Mesenchymal stem cell (in vitro differentiated cells and primary cell): ENCODE data around the gene HTT.

Source experiments
- DNase-seq: peaks from one replicate; pipeline ENCODE4 v3.0.0-alpha.2; 2013
- H2AFZ ChIP-seq: one replicate; pipeline ENCODE4 v1.6.1; 2013; ENCODE audit warnings: low read depth, mild to moderate bottlenecking, control low read depth, inconsistent platforms, low read length, moderate library complexity
- H2AK5ac ChIP-seq: 2 replicates; pipeline ENCODE4 v1.6.1; 2013; ENCODE audit warnings: low read length, moderate library complexity, mild to moderate bottlenecking, inconsistent platforms; ENCODE audit not compliant: severe bottlenecking
- H2BK120ac ChIP-seq: one replicate; pipeline ENCODE4 v1.6.1; 2013; ENCODE audit warnings: low read depth, mild to moderate bottlenecking, inconsistent platforms, low read length, moderate library complexity
- H2BK12ac ChIP-seq, 2 experiments: one replicate each; pipeline ENCODE4 v1.6.1; 2013; ENCODE audit warnings: inconsistent platforms in 2 of 2, low read length in 2 of 2, mild to moderate bottlenecking in 2 of 2, moderate library complexity in 2 of 2, control low read depth in 1 of 2
- H2BK15ac ChIP-seq: one replicate; pipeline ENCODE4 v1.6.1; 2013; ENCODE audit warnings: mild to moderate bottlenecking, low read depth, inconsistent platforms; ENCODE audit not compliant: poor library complexity, severe bottlenecking
- H2BK5ac ChIP-seq: 2 replicates; pipeline ENCODE4 v1.6.1; 2013; ENCODE audit warnings: low read depth, mild to moderate bottlenecking, low read length, control low read depth, inconsistent platforms; ENCODE audit not compliant: poor library complexity, severe bottlenecking
- H3K14ac ChIP-seq, 2 experiments: one replicate each; pipeline ENCODE4 v1.6.1; 2013; ENCODE audit warnings: inconsistent platforms in 2 of 2, low read length in 2 of 2, control low read depth in 1 of 2, mild to moderate bottlenecking in 1 of 2, moderate library complexity in 1 of 2
- H3K18ac ChIP-seq, 2 experiments: one replicate each; pipeline ENCODE4 v1.6.1; 2013; ENCODE audit warnings: inconsistent platforms in 2 of 2, low read length in 2 of 2, control low read depth in 1 of 2, low read depth in 1 of 2, mild to moderate bottlenecking in 1 of 2
- H3K23ac ChIP-seq, 2 experiments: one replicate each; pipeline ENCODE4 v1.6.1; 2013; ENCODE audit warnings: inconsistent platforms in 2 of 2, low read length in 2 of 2, mild to moderate bottlenecking in 2 of 2, moderate library complexity in 2 of 2, control low read depth in 1 of 2
- H3K27ac ChIP-seq: 2 replicates; pipeline ENCODE4 v1.5.1; 2013; ENCODE audit warnings: mild to moderate bottlenecking, moderate library complexity, low read length, control low read depth, inconsistent platforms; ENCODE audit not compliant: poor library complexity, severe bottlenecking
- H3K27me3 ChIP-seq, 2 experiments: 2 replicates each; pipeline versions ENCODE4 v1.6.1 to v1.7.0; 2013; ENCODE audit warnings: low read length in 2 of 2, mild to moderate bottlenecking in 2 of 2, moderate library complexity in 2 of 2, control low read depth in 1 of 2, inconsistent platforms in 1 of 2; ENCODE audit not compliant: control insufficient read depth in 1 of 2, insufficient read depth in 1 of 2
- H3K36me3 ChIP-seq, 2 experiments: 2 replicates each; pipeline versions ENCODE4 v1.6.1 to v1.7.0; 2013; ENCODE audit warnings: low read length in 2 of 2, control low read depth in 1 of 2, inconsistent platforms in 1 of 2, low read depth in 1 of 2, mild to moderate bottlenecking in 1 of 2; ENCODE audit not compliant: insufficient read depth in 2 of 2, control insufficient read depth in 1 of 2
- H3K4ac ChIP-seq, 2 experiments: one replicate each; pipeline ENCODE4 v1.6.1; 2013; ENCODE audit warnings: inconsistent platforms in 2 of 2, low read length in 2 of 2, mild to moderate bottlenecking in 2 of 2, moderate library complexity in 2 of 2, control low read depth in 1 of 2, low read depth in 1 of 2
- H3K4me1 ChIP-seq: 2 replicates; pipeline ENCODE4 v1.6.1; 2013; ENCODE audit warnings: low read depth, low read length, control low read depth; ENCODE audit not compliant: control insufficient read depth, insufficient read depth
- H3K4me2 ChIP-seq: 2 replicates; pipeline ENCODE4 v1.6.1; 2013; ENCODE audit warnings: low read length, mild to moderate bottlenecking, inconsistent platforms; ENCODE audit not compliant: poor library complexity, severe bottlenecking
- H3K4me3 ChIP-seq, 2 experiments: 2 replicates each; pipeline versions ENCODE4 v1.5.1 to v1.7.0; 2013; ENCODE audit warnings: low read length in 2 of 2, mild to moderate bottlenecking in 2 of 2, control low read depth in 1 of 2, low read depth in 1 of 2; ENCODE audit not compliant: insufficient read depth in 1 of 2
- H3K79me1 ChIP-seq: replicated peaks from 2 replicates; pipeline ENCODE4 v1.6.1; 2013; ENCODE audit warnings: mild to moderate bottlenecking, control low read depth, low read length, inconsistent platforms; ENCODE audit not compliant: poor library complexity, severe bottlenecking
- H3K9ac ChIP-seq: 2 replicates; pipeline ENCODE4 v1.7.0; 2013; ENCODE audit warnings: mild to moderate bottlenecking, low read length, moderate library complexity
- H3K9me3 ChIP-seq: 2 replicates; pipeline ENCODE4 v1.7.0; 2013; ENCODE audit warnings: mild to moderate bottlenecking, low read length; ENCODE audit not compliant: control insufficient read depth
- H4K8ac ChIP-seq: one replicate; pipeline ENCODE4 v1.6.1; 2013; ENCODE audit warnings: inconsistent platforms, mild to moderate bottlenecking, low read length, moderate library complexity
- H4K91ac ChIP-seq: one replicate; pipeline ENCODE4 v1.6.1; 2013; ENCODE audit warnings: mild to moderate bottlenecking, low read length, inconsistent platforms
- WGBS: methylation state at CpG from one replicate; pipeline ENCODE4 v1.1.7; 2013; ENCODE audit warnings: mixed read lengths; 5-methylcytosine and 5-hydroxymethylcytosine counted together

Gene HTT

DNA sequence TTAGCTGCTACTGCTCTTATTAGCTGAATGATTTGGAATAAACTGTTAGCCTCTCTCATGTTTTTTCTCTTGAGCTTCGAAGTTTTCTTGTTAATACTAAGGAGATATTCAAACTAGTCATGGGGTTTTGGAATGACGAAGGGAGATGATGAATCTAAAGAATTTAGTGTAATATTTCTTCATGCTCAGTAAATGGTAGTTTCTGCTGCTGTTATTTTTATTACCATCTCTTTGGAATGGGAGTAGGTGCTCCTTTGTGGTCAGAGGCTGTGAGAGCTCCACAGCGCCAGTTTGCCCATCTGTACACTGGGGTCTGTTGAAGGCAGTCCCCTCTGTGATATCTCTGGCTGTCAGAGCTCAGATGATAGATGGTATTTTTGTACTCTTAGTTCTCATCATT lies 33.7 kb downstream of the HTT start:
- no peak overlapping the region for H4K91ac ChIP-seq
- H2AFZ ChIP-seq: no peak overlapping the region
- H3K36me3 ChIP-seq: peaks cover 23 to 45% of the 10 kb centered on the region in 2 experiments
- H3K18ac ChIP-seq: peak overlapping the region; percentile 69 to 90
- H3K4me1 ChIP-seq: peaks cover 4% of the 10 kb centered on the region
- no peaks in the 10 kb centered on the region for H3K9me3 ChIP-seq
- H2BK5ac ChIP-seq: no peak overlapping the region
- peak overlapping the region in 1 of 2 experiments; percentile 50 for H3K4me3 ChIP-seq
- no peak overlapping the region for H2BK15ac ChIP-seq
- peaks cover 24% of the 10 kb centered on the region for H3K79me1 ChIP-seq
- no peak overlapping the region for H3K23ac ChIP-seq
- H4K8ac ChIP-seq: peak overlapping the region; percentile 87
- H2BK12ac ChIP-seq: peak overlapping the region in 1 of 2 experiments; percentile 29
- no peak overlapping the region for H2BK120ac ChIP-seq
- H3K9ac ChIP-seq: peak overlapping the region; percentile 94
- DNase-seq: peak; percentile 72
- no peak overlapping the region for H3K4me2 ChIP-seq
- H3K14ac ChIP-seq: no peak overlapping the region
- peak overlapping the region in 1 of 2 experiments; percentile 68 for H3K4ac ChIP-seq
- no peak overlapping the region for H2AK5ac ChIP-seq
- WGBS: 74% methylated on average over 3 of the region's 3 CpGs
- no peak overlapping the region for H3K27ac ChIP-seq
- no peaks in the 10 kb centered on the region for H3K27me3 ChIP-seq

- WGBS: 0% methylated on average over 4 of the region's 5 CpGs
- Histone ChIP-seq H3K4me1 (peaks cover 9% of the 10 kb centered on the region), H3K4ac (peak overlapping the region; percentile 77 to 82), H3K9ac (no peak overlapping the region), H2BK15ac (no peak overlapping the region), H4K91ac (peak overlapping the region; percentile 65), H2BK5ac (no peak overlapping the region), H3K9me3 (no peaks in the 10 kb centered on the region), H3K36me3 (peaks cover 29 to 42% of the 10 kb centered on the region in 2 experiments), H2AK5ac (no peak overlapping the region), H2AFZ (no peak overlapping the region), H3K18ac (peak overlapping the region; percentile 10 to 67), H3K23ac (no peak overlapping the region), H3K4me2 (no peak overlapping the region), H3K27ac (no peak overlapping the region), H3K79me1 (peaks cover 27% of the 10 kb centered on the region), H2BK12ac (peak overlapping the region in 1 of 2 experiments; percentile 91), H4K8ac (no peak overlapping the region), H3K14ac (no peak overlapping the region), H2BK120ac (peak overlapping the region; percentile 45), H3K27me3 (no peaks in the 10 kb centered on the region), H3K4me3 (no peak overlapping the region)
- DNase-seq: peak; percentile 92
Measured at GRCh38 chr4:3111461-3111860, 37.0 kb downstream of the HTT start.

DNA sequence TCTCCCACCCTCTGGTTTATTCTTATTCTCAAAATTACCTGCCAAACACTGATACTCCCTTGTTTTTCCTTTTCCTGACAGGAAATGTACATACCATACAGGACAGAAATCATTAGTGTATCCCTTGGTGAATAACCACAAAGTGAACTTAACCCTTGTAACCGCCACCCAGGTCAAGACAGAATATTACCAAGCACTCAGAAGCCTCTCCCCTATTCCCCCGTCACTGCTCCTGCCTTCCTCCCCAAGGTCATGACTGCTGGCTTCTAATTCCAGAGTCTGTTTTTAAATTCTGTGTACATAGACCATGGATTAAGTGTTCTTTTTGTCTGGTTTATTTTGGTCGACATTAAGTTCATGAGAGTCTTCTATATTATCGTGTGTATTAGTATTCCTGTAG lies 37.7 kb downstream of the HTT start:
- H3K4me1 ChIP-seq: peaks cover 9% of the 10 kb centered on the region
- H3K14ac ChIP-seq: no peak overlapping the region
- H2BK12ac ChIP-seq: no peak overlapping the region
- no peaks in the 10 kb centered on the region for H3K27me3 ChIP-seq
- H3K9ac ChIP-seq: no peak overlapping the region
- peaks cover 27% of the 10 kb centered on the region for H3K79me1 ChIP-seq
- H2BK120ac ChIP-seq: no peak overlapping the region
- no peak overlapping the region for H4K91ac ChIP-seq
- H3K4me3 ChIP-seq: no peak overlapping the region
- peaks cover 31 to 45% of the 10 kb centered on the region in 2 experiments for H3K36me3 ChIP-seq
- DNase-seq: peak; percentile 82
- no peak overlapping the region for H2AK5ac ChIP-seq
- no peak overlapping the region for H3K18ac ChIP-seq
- 24% methylated on average over 3 of the region's 4 CpGs for WGBS
- H3K4me2 ChIP-seq: no peak overlapping the region
- no peak overlapping the region for H2BK5ac ChIP-seq
- H3K23ac ChIP-seq: no peak overlapping the region
- H2BK15ac ChIP-seq: no peak overlapping the region
- no peak overlapping the region for H2AFZ ChIP-seq
- no peak overlapping the region for H3K27ac ChIP-seq
- no peak overlapping the region for H3K4ac ChIP-seq
- no peak overlapping the region for H4K8ac ChIP-seq
- no peaks in the 10 kb centered on the region for H3K9me3 ChIP-seq

DNA sequence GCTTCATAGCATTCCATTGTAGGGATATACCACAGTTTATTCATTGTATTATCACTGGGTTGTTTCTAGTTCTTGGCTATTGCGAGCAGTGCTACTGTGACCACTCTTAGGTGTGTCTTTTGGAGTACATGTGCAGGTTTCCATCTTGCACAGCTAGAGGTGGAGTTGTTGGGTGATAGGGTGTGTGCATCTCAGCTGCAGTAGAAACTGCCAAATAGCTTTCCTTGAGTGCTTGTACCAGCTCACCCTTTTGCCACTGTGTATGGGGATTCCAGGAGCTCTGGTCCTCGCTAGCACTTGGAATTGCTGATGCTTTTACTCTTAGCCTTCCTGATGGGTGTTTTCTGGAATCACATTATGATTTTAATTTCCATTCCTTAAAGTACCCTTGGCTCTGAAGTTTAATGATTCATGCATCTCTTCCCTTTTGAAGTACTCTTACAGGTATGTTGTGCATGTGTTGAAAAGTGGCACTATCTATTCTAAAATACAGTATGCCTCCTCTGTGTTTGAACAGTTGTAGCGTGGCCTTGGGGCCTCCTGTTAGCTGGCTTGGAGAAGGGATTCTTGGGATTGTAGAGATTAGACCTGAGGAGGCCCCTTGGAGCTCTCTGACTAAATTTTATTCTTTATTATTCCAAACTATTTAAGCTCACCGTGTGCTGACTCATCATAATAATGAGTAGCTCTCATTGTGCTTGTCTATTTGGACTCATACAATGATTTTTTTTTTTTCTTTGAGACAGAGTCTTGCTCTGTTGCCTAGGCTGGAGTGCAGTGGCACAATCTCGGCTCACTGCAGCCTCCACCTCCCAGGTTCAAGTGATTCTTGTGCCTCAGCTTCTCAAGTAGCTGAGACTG lies 38.4 kb downstream of the HTT start:
- peak overlapping the region in 1 of 2 experiments; percentile 74 for H3K4ac ChIP-seq
- H3K27ac ChIP-seq: no peak overlapping the region
- H4K8ac ChIP-seq: no peak overlapping the region
- H3K4me1 ChIP-seq: peaks cover 9% of the 10 kb centered on the region
- no peak for DNase-seq
- peak overlapping the region; percentile 66 for H2BK120ac ChIP-seq
- H3K9me3 ChIP-seq: no peaks in the 10 kb centered on the region
- H4K91ac ChIP-seq: peak overlapping the region; percentile 12
- no peak overlapping the region for H3K4me3 ChIP-seq
- 74% methylated on average over 3 of the region's 5 CpGs for WGBS
- H3K4me2 ChIP-seq: no peak overlapping the region
- no peak overlapping the region for H2BK5ac ChIP-seq
- H3K79me1 ChIP-seq: peaks cover 26% of the 10 kb centered on the region
- no peak overlapping the region for H2AK5ac ChIP-seq
- no peak overlapping the region for H3K14ac ChIP-seq
- H2BK12ac ChIP-seq: peak overlapping the region; percentile 7
- peak overlapping the region; percentile 62 to 75 for H3K18ac ChIP-seq
- H3K27me3 ChIP-seq: no peaks in the 10 kb centered on the region
- no peak overlapping the region for H2BK15ac ChIP-seq
- H3K9ac ChIP-seq: no peak overlapping the region
- H3K23ac ChIP-seq: no peak overlapping the region
- H2AFZ ChIP-seq: no peak overlapping the region
- peaks cover 30 to 49% of the 10 kb centered on the region in 2 experiments for H3K36me3 ChIP-seq
